NCI-H2196 (cell line): ENCODE results near the gene KCTD3.

ENCODE experiments used
- DNase-seq: peaks from one replicate; lab custom pipeline; 2025; ENCODE audit not compliant: unreplicated experiment; lab: John Stamatoyannopoulos, UW

KCTD3 gene

DNA sequence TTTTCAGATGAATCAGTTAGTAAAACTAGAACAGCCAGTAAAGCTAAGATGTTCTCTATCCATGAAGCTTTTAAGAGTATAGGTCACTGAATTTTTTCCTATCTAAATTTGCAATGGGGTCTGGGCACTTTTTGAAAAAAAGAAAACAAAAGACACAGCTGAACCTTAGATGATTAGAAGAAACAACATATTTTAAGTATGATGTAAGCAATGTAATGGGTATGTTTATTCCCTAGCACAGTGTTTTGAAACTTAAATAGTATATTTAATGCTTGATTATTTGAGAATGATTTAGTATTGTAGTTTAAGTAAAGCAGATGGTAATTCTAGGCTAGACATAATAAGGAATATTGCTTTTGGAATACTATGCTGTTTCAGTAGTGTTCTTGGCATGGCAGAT is 36.2 kb downstream of the KCTD3 start:
- no peak for DNase-seq

DNA sequence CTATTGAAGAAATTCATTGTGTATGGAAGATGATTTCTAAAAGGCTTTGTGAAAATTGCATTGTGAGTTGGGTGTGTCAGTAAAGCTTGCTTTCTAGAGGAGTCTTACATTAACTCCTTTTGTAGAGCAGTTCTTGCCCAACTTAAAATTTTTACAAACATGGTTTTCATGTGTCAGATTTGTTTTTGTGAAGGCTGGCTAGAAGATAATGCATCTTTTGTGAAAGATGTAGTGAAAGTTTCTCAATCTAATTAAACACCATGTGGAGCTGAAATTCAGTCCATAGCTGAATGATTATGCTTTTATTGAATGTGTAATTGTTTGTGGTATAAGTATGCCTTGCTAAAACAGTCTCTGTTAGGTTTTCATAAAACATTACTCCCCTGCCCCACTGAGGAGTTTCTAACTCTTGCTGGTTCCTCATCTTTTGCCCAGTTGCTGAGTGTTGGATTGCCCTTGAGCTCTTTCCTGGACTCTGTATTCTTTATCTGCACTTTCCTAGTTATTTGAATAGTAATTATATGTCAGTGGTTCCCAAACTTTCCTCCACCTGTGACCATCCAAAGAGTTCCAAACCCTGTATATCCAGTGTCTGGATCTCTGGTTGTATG is 38.0 kb downstream of the KCTD3 start:
- no peak for DNase-seq

DNA sequence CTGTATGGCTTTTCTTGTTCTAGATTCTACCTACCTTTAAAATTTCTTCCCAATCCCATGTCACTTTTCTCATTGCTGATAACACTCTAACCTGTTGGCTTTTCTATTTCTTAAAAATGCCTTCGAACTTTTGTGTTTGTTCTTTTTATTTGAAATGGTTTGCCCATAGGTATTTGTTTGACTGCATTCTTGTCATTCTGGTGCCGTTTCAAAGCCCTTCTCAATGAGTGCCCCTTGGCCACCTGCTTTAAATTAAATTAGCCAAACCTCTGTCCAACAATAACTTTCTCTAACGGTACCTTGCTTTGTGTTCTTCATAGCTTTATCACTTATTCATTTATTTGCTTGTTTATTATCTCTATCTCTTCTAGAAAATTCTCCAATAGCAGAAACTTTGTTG is 38.9 kb downstream of the KCTD3 start:
- DNase-seq = no peak

DNA sequence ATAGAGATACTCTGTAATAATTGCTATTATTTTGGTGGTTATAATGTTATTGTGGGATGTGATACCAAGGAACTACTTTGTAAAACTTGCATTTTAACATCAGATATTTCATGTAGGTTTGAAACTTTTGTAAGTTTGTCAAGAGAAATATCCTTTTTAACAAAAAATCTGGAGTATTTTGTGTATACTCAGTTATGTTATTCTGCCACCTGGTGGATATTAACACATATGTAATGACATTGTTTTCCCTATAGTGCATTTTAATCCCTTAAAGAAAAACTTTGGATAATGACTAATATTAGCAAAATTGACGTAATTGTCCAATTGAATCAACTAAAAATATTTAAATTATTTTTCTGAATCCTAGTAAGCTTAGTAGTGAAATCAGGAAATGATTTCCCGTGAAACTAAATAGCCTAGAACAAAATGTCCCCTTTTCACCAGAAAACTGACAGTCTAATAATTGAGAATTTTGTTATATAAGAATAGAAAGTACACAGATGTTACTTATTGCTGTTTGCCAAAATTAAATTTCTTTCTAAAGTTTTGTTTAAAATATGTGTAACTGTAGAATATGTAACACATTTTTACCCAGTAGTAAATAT is 39.6 kb downstream of the KCTD3 start:
- DNase-seq = no peak

DNA sequence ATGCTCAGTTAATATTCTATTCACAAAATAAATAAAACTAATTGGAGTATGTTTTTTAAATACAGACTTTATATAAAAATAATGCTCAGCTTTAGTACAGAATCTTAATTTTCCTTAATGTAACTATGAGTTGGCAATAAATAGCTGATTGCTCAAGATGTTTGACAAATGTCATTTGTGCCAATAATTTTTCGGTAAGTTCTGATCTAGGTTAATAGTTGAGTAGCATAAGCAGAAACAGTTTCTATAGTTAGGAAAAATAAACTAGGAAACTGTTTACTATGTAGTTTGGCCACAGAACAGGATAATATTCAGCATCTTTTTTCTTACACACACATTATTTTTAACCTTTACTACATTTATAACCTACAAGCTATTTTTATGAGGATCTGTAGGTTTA is 40.3 kb downstream of the KCTD3 start:
- DNase-seq = no peak

DNA sequence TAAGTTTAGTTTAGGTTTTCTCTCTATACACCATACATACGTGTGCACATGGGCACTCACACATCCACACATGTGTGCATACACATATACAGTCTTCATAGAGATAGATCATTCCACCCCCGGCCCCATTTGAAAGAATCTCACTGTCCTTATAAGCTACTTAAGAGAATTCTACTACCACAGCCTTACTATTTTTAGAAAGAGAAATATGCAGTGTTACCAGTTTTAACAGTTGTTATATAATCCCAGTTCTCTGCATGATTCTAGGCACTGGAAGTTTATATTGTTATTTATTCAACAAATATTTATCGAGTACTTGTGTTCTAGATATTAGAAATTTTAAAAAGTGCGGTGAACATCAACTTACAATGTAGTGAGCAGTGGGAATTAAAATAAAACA is 41.5 kb downstream of the KCTD3 start:
- DNase-seq = no peak

DNA sequence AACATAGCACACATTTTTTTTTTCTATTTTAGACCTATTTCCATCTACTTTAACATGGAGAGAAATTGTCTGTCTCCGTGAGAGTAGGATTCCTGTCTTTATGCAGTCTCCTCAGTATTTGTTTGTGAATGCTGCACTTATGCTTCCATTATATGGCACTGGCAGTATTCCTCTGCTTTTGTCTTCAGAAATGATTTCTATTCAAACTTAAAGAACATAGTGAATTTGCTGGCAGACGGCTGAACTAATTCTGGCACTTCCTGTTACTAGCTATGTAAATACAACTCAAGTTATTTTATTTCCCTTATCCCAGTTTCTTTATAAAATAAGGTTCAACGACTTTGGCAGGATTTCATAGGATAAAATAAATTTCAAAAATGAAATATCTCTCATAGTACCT is 45.3 kb downstream of the KCTD3 start:
- no peak for DNase-seq

DNA sequence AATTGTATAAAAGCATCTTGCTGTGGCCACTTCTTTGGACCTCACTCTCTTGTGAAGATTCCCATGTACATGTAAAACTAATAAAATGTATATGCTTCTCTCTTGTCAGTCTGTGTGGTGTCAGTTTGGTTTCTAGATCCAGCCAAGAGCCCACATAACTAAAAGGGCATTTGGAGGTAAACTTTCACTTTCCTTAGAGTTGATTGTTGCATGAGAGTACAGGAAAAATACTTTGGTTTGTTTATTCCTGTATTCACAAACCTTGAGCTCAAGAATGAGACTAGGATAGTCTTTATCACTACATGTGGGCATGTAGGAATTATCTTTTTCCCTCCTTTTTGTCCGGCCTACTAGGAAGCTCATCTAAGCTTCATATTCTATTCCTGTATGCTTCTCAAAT is 50.9 kb downstream of the KCTD3 start:
- DNase-seq = no peak

DNA sequence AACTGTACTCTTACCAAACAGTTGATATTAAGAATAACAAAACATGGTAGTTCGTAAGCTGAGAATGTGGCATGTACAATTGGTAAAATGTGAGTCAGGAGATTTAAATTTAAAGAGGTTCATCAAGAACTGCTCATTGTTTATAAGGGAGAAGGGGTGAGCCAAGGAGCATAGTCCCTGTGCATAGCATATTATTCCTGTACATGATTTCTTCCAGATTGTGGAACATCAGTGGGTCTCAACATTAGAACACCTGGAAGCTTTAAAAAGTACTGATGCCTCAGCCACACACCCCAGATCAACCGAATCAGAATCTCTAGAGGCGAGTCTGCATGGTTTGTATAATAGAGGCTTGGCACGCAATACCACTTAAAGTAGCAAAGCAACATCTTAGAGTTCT is 56.1 kb downstream of the KCTD3 start:
- DNase-seq = no peak

DNA sequence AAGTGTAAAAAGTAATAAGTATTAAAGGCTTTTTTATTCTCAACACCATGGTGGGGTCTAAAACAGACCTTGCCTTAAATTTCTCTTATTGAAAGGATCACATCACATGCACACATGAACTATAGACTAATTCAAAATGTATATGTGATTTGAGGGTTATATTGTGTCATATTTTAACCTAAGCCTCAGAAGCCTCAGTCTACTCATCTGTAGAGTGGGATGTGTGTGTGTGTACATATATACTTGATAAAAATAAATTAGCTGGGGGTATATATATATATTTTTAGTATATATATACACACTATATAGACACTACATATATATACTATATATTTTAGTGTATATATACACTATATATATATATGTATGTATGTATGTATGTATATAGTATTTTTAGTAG is 58.8 kb downstream of the KCTD3 start:
- no peak for DNase-seq

DNA sequence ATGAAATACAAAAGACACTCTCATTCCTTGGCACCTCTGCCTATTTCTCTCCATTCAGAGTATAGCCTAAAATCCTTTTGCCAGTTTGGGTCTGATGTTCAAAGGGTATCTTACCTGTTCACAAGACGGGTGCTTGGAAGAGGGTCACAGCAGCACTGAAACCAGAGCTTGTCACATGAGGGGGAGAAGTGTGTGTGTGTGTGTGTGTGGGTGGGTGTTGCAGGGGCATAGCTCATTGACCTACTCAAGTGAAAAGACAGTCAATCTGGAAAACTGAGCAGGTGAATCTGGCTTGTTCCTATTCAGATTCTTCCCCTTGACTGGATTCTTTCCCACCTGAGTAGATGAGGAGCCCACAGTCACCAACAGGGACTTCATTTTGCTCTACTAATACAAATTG is 63.9 kb downstream of the KCTD3 start:
- no peak for DNase-seq

DNA sequence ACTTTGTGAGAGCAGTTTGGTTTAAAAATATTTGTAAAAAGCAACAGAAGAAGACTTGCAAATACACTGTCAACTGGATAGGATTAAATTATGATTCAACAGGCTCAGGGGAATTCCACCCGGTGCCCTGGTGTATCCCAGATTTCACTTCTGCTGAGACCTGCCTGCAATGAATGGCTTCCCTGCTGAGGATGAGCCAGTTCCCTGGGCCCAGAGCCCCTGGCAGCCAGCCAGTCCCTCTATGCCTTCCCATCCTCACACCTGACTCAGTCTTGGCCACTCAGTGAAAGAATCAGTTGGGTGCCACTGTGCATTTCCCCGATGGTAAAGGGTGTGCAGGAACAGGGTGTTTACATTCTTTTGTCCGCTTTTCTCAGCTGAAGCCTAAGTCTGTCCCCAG is 64.4 kb downstream of the KCTD3 start:
- DNase-seq = peak; percentile 68

DNA sequence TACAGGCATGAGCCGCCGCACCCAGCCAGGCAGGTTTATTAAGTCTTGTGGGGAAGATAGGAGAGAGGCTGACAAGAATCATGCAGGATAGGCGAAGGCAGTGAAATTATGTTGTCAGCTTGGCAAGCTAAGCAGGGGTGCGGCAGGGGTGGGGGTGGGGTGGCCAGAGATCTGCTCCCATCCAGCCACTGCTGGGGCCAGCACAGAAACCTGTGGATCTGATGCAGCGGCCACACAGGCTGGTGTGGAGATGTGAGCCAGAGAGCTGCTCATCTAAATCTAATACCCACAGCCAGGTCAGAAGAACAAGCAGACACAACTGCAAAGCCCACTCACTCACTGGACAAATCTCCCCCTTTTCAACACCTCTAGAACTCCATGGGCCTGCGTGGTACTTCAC is 68.7 kb downstream of the KCTD3 start:
- DNase-seq = no peak

DNA sequence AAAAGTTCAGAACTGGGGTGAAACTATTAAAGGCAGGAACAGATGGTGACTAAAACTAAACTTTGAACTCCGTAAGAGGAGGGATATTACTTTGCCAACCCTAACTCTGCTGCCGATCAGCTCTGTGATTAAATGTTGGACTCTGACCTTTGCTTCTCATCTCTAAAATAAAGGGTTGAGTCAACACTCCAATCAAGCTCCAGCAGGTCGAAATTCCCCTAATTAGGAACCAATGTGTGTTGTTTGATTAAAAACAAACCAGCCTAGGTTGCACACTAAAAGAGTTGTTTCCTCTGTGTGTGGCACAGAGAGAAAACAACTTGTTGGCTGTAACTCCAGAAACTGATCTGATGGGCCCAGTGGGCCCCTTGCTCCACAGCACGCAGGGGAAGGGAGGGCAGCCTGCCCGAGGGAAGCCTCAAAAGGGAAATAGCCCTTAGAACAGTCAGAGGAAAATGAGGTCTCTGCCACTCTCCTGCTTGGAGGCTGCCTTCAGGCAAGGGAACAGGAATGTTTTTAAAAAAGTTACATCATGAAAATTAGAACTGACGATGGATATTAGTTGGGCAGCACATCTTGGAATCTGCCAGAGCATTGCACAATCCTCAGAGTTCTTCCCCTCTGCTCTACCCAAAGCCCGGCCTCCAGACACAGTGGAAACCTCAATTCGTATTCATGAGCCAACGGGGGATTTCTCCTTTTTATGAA is 69.3 kb downstream of the KCTD3 start:
- no peak for DNase-seq

DNA sequence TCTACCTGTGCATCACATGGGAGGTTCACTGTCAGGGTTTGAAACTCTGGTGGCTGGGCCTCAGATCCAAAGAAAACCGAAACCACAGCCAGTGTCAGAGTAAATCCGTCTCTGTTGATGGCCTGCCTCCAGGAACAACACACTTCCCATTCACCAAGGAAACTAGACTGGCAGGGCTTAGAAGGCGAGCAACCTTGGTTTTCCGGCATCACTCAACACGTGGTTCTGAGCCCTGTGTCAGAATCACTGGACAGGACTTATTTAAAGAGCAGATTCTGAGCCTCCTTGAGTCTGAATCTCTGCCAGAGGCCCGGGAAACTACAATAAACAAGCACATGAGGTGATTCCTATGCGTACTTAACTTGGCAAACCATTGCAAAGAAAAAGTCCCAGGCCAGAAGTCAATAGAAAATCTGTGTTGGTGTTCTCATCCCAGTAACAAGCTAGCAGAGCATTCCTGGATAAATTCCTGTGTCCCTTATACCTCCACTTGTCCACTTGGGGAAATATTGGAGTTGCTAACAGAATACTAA is 70.0 kb downstream of the KCTD3 start:
- no peak for DNase-seq

DNA sequence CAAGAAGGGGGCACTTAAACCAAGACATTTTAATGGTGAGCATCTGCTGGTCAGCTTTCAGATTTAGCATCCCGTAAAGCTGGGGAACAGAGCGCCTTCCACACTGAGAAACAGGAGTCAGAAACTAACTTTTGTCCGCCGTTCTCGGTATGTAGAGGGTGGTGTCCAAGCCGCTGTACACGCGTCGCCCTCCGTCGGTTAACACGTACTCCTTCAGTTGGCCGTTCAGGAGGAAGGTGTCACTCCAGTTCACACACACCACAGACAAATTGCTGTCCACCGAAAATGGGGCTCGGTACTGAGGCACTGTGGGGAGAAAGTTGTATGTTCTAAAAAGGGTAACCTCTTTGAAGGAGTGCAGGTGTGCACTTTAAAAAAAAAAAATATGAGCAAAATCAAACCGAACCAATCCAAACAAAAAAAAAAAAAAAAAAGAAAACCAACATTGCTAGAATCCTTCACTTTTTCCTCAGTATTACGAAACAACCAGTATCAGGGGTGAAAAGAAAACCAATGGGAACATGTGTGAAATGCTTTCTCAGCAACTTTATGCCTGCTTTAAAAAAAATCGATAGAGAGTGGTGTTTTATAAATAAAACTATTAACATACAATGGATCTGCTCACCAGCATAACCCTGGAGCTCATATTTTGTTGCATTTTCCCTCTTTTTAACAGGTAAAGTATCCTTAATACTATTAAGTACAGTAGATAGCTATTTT is 73.5 kb downstream of the KCTD3 start:
- DNase-seq = no peak

DNA sequence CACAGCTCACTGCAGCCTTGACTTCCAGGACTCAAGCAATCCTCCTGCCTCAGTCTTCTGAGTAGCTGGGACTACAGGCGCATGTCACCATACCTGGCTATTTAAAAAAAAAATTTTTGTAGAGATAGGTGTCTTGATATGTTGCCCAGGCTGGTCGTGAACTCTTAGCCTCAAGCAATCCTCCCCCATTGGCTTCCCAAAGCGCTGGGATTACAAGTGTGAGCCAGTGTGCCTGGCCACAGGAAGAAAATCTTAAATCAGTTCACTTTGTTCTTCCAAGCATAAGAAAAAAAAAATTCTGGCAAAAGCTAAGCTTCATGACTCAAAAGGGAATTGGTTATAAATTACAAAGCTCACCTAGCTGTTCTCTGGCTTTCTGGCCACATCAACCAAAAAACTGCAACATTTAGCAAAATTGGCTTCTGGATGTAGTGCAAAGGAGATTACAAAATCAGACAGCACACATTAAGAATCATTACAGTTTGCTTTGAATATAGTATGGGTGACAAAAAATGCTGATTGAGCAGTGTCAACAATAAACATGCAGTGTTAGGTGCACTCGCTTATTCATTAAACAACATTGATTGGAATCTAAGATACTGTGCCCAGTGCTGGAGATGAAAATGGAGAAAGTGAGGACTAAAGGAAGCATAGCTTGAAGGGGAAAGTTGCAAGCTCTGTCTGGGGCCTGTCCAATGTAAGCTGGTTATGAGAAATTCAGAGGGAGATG is 76.7 kb downstream of the KCTD3 start:
- no peak for DNase-seq

DNA sequence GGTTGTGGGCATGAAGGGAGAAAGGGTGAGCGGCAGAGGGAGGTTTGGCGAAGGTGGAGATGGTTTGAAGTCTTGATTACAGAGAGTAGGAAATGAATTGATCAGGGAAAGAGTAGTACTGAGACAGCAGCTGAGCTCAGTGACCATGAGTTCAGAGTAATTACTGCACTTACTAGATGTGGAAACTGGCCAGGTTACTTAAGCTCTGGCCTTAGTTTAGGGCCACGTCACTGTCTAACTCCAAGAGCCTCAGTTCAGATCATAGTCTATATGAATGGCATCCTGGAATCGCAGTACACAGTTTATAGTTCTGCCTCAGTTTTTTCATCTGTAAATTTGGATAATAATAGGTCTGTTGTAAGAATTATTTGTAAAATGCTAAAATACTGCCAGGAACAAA is 78.1 kb downstream of the KCTD3 start:
- DNase-seq = no peak

DNA sequence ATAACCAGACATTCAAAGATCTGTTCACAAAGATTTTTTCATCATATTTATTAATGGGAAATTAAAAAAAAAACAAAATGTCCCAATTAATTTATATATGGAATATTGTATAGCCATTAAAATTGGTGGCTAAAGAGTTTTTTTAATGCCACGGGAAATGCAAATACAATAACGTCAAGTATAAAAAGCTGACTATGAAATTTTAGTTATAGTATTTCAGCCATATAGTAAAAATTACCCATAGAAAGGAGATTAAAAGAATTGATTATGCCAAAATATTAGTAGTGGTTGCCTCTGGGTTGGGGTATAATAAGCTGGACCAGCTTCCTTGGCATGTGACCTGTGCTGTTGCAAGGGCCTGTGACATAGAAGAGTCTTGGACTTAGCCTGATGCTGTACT is 78.8 kb downstream of the KCTD3 start:
- DNase-seq = no peak

DNA sequence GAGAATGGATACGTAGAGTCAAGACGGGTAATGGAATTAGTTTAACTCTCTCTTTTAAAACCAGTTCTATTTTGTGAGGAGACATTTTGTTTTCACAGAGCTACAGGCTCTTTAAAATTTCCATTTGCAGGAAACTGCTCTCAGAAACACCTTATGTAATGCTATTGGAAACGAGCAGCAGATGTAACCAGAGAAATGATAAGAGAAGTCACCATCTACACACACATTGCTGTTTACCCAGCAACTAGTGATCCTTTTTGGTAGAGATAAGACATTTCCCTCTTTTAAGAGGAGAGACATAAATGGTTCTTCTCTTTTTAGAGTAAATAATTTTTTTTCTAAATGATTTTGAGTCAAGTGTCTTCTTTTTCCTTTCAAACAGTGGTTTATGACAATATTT is 80.6 kb downstream of the KCTD3 start:
- DNase-seq = no peak

DNA sequence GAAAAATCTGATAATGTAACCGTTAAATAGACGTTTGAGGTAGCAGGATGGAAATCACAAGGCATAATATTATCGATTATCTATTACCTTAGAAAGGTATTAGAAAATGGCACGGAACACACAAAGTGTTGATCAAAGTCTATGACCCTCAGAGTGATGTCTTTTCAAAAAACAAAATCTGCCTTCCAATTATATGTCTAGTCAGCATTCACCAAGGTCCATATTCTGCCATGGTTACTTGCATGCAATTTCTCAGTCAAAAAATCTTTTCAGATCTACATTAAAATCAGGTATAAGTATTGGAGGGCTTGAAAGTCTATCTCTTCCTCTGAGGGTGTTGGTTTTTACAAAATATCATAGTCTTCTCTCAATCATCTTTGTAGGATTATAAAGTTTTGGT is 81.9 kb downstream of the KCTD3 start:
- DNase-seq = no peak
